Measurements from ENCODE around the gene INTS3.

INTS3 gene

GRCh38 chr1:153727463-153728304, at the start of gene INTS3:
TSS of gene INTS3 (plus strand) at chr1:153728050. CDS start at chr1:153728635, 585 bp downstream.
- peak; percentile 99 for DNase-seq

GRCh38 chr1:153678519-153679336, 49.1 kb upstream of the INTS3 start, which contains the start of gene NPR1:
TSS of gene NPR1 (plus strand) at chr1:153678688. CDS start at chr1:153679109, 421 bp downstream.
- no peak for DNase-seq

GRCh38 chr1:153679337-153680119, 48.3 kb upstream of the INTS3 start:
- no peak for DNase-seq

GRCh38 chr1:153680120-153680403, 47.8 kb upstream of the INTS3 start:
- no peak for DNase-seq

- no peak for DNase-seq
Measured at GRCh38 chr1:153682730-153683129, 45.1 kb upstream of the INTS3 start.

GRCh38 chr1:153683854-153684253, 44.0 kb upstream of the INTS3 start:
- no peak for DNase-seq

GRCh38 chr1:153684892-153685291, 43.0 kb upstream of the INTS3 start:
- DNase-seq = no peak

GRCh38 chr1:153685544-153686340, 42.1 kb upstream of the INTS3 start:
- no peak for DNase-seq

- DNase-seq = no peak
Measured at GRCh38 chr1:153687346-153688125, 40.3 kb upstream of the INTS3 start.

GRCh38 chr1:153688276-153688675, 39.6 kb upstream of the INTS3 start:
- DNase-seq = no peak

- no peak for DNase-seq
Measured at GRCh38 chr1:153688736-153689328, 39.0 kb upstream of the INTS3 start.

GRCh38 chr1:153693466-153693865, 34.4 kb upstream of the INTS3 start:
- DNase-seq = no peak

GRCh38 chr1:153696741-153697140, 31.1 kb upstream of the INTS3 start:
- DNase-seq = no peak

- DNase-seq = no peak
Measured at GRCh38 chr1:153697191-153698019, 30.4 kb upstream of the INTS3 start.

GRCh38 chr1:153698020-153698922, 29.6 kb upstream of the INTS3 start:
- no peak for DNase-seq

GRCh38 chr1:153698923-153699714, 28.7 kb upstream of the INTS3 start:
- no peak for DNase-seq

- no peak for DNase-seq
Measured at GRCh38 chr1:153699768-153700167, 28.1 kb upstream of the INTS3 start.

- DNase-seq = no peak
Measured at GRCh38 chr1:153705484-153705883, 22.4 kb upstream of the INTS3 start.
